Measurements from ENCODE around the gene PRPF18. TPM values are rescaled to one million over a fixed set of nuclear protein-coding genes. Genes with fewer than 3 reads are reported as not detected.

The PRPF18 gene
- total and polyA plus RNA-seq, 2 donors (not counting 1 experiment from before 2014, with no cell fraction given): 28.8 to 30.1 TPM

DNA sequence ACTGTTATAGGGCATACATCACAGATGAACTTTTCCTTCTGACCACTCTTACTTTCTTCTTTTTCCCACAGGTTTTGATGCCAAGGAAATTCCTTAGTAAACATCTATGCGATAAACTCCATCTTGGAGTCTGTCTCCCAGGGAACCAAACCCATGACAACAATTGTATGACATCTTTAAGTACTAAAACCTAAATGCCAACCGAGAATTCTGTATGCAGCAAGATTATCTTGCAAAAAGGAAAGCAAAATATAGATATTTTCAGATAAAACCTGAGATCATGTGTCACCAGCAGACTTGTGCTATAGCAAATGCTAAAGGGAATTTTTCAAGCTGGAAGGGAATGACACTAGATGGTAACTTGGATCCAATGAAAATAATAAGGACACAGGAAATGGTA is 36.0 kb upstream of the PRPF18 start:
- no peak for TF ChIP-seq EZH2 (IDR thresholded peaks at IDR 0.05; ENCODE audit: low read length, missing control alignments)
- TF ChIP-seq, protein P1, sequence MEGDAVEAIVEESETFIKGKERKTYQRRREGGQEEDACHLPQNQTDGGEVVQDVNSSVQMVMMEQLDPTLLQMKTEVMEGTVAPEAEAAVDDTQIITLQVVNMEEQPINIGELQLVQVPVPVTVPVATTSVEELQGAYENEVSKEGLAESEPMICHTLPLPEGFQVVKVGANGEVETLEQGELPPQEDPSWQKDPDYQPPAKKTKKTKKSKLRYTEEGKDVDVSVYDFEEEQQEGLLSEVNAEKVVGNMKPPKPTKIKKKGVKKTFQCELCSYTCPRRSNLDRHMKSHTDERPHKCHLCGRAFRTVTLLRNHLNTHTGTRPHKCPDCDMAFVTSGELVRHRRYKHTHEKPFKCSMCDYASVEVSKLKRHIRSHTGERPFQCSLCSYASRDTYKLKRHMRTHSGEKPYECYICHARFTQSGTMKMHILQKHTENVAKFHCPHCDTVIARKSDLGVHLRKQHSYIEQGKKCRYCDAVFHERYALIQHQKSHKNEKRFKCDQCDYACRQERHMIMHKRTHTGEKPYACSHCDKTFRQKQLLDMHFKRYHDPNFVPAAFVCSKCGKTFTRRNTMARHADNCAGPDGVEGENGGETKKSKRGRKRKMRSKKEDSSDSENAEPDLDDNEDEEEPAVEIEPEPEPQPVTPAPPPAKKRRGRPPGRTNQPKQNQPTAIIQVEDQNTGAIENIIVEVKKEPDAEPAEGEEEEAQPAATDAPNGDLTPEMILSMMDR (conservative IDR thresholded peaks at IDR 0.05 in 1 of 2, IDR thresholded peaks at IDR 0.05 in 1 of 2; ENCODE audit: low read depth in 1 of 2, low read length in 2 of 2): no peak
- Histone ChIP-seq H3K27ac (ENCODE audit: insufficient read depth, low read length) (no peak overlapping the region), H3K9ac (ENCODE audit: insufficient read depth, low read length) (no peak overlapping the region)

GRCh38 chr10:13555884-13556510 is 30.8 kb upstream of the PRPF18 start:
- no peaks in the 10 kb centered on the region for H3K27me3 ChIP-seq (ENCODE audit: control insufficient read depth, insufficient read depth, low read length)
- no peaks in the 10 kb centered on the region for H4K20me1 ChIP-seq (ENCODE audit: control insufficient read depth, extremely low read depth, insufficient read depth, low read length)
- TF ChIP-seq, protein P1 (conservative IDR thresholded peaks at IDR 0.05 in 1 of 2, IDR thresholded peaks at IDR 0.05 in 1 of 2; ENCODE audit: low read depth in 1 of 2, low read length in 2 of 2): no peak
- TF ChIP-seq EZH2 (IDR thresholded peaks at IDR 0.05; ENCODE audit: low read length, missing control alignments): no peak
- H3K36me3 ChIP-seq (ENCODE audit: control insufficient read depth, insufficient read depth, low read length): no peaks in the 10 kb centered on the region
- no peaks in the 10 kb centered on the region for H3K4me1 ChIP-seq (ENCODE audit: control insufficient read depth, extremely low read depth, insufficient read depth, low read length)
- no peak overlapping the region for H3K27ac ChIP-seq (ENCODE audit: insufficient read depth, low read length)
- DNase-seq (ENCODE audit: low read depth in 2 of 2): no peak
- no peak overlapping the region for H3K4me2 ChIP-seq (ENCODE audit: extremely low read depth, insufficient read depth, low read length)
- no peak overlapping the region for H3K9ac ChIP-seq (ENCODE audit: insufficient read depth, low read length)
- H3K9me3 ChIP-seq (ENCODE audit: control insufficient read depth, insufficient read depth, low read depth, low read length): no peaks in the 10 kb centered on the region
- no peak overlapping the region for H2AFZ ChIP-seq (ENCODE audit: low read length)
- H3K4me3 ChIP-seq (replicated peaks in 1 of 4; ENCODE audit: control extremely low read depth in 1 of 4, insufficient read depth in 1 of 4, low read depth in 3 of 4, low read length in 4 of 4): no peak overlapping the region
- H3K79me2 ChIP-seq (ENCODE audit: control insufficient read depth, insufficient read depth, low read length): no peaks in the 10 kb centered on the region

More for the DNA sequence above, 36.0 kb upstream of the PRPF18 start:
- Histone ChIP-seq H3K4me3 (replicated peaks in 1 of 4; ENCODE audit: control extremely low read depth in 1 of 4, insufficient read depth in 1 of 4, low read depth in 3 of 4, low read length in 4 of 4) (no peak overlapping the region), H3K79me2 (ENCODE audit: control insufficient read depth, insufficient read depth, low read length) (no peaks in the 10 kb centered on the region), H3K36me3 (ENCODE audit: control insufficient read depth, insufficient read depth, low read length) (no peaks in the 10 kb centered on the region), H3K9me3 (ENCODE audit: control insufficient read depth, insufficient read depth, low read depth, low read length) (no peaks in the 10 kb centered on the region), H4K20me1 (ENCODE audit: control insufficient read depth, extremely low read depth, insufficient read depth, low read length) (no peaks in the 10 kb centered on the region), H3K27me3 (ENCODE audit: control insufficient read depth, insufficient read depth, low read length) (no peaks in the 10 kb centered on the region), H3K4me2 (ENCODE audit: extremely low read depth, insufficient read depth, low read length) (no peak overlapping the region), H3K4me1 (ENCODE audit: control insufficient read depth, extremely low read depth, insufficient read depth, low read length) (no peaks in the 10 kb centered on the region), H2AFZ (ENCODE audit: low read length) (no peak overlapping the region)
- DNase-seq (ENCODE audit: low read depth in 2 of 2): no peak

GRCh38 chr10:13559124-13559700 is 27.6 kb upstream of the PRPF18 start:
- TF ChIP-seq, protein P1 (conservative IDR thresholded peaks at IDR 0.05 in 1 of 2, IDR thresholded peaks at IDR 0.05 in 1 of 2; ENCODE audit: low read depth in 1 of 2, low read length in 2 of 2): no peak
- TF ChIP-seq EZH2 (IDR thresholded peaks at IDR 0.05; ENCODE audit: low read length, missing control alignments): no peak
- H3K4me2 ChIP-seq (ENCODE audit: extremely low read depth, insufficient read depth, low read length): no peak overlapping the region
- no peak for DNase-seq (ENCODE audit: low read depth in 2 of 2)
- no peaks in the 10 kb centered on the region for H3K36me3 ChIP-seq (ENCODE audit: control insufficient read depth, insufficient read depth, low read length)
- H4K20me1 ChIP-seq (ENCODE audit: control insufficient read depth, extremely low read depth, insufficient read depth, low read length): no peaks in the 10 kb centered on the region
- no peaks in the 10 kb centered on the region for H3K27me3 ChIP-seq (ENCODE audit: control insufficient read depth, insufficient read depth, low read length)
- no peak overlapping the region for H2AFZ ChIP-seq (ENCODE audit: low read length)
- H3K4me3 ChIP-seq (replicated peaks in 1 of 4; ENCODE audit: control extremely low read depth in 1 of 4, insufficient read depth in 1 of 4, low read depth in 3 of 4, low read length in 4 of 4): no peak overlapping the region
- no peak overlapping the region for H3K27ac ChIP-seq (ENCODE audit: insufficient read depth, low read length)
- H3K79me2 ChIP-seq (ENCODE audit: control insufficient read depth, insufficient read depth, low read length): no peaks in the 10 kb centered on the region
- H3K4me1 ChIP-seq (ENCODE audit: control insufficient read depth, extremely low read depth, insufficient read depth, low read length): no peaks in the 10 kb centered on the region
- no peak overlapping the region for H3K9ac ChIP-seq (ENCODE audit: insufficient read depth, low read length)
- H3K9me3 ChIP-seq (ENCODE audit: control insufficient read depth, insufficient read depth, low read depth, low read length): no peaks in the 10 kb centered on the region

All from fibroblast of lung (primary cell).